ENCODE data around the gene FAM149A. TPM values are rescaled to one million over a fixed set of nuclear protein-coding genes. Genes with fewer than 3 reads are reported as not detected.
A peak's percentile ranks its signal among the peaks of the same experiment; 100 is the strongest.

The FAM149A gene
- total and polyA plus RNA-seq, 2 donors (not counting 1 experiment from before 2014, with no cell fraction given) = 0.12 TPM; not detected in 1

DNA sequence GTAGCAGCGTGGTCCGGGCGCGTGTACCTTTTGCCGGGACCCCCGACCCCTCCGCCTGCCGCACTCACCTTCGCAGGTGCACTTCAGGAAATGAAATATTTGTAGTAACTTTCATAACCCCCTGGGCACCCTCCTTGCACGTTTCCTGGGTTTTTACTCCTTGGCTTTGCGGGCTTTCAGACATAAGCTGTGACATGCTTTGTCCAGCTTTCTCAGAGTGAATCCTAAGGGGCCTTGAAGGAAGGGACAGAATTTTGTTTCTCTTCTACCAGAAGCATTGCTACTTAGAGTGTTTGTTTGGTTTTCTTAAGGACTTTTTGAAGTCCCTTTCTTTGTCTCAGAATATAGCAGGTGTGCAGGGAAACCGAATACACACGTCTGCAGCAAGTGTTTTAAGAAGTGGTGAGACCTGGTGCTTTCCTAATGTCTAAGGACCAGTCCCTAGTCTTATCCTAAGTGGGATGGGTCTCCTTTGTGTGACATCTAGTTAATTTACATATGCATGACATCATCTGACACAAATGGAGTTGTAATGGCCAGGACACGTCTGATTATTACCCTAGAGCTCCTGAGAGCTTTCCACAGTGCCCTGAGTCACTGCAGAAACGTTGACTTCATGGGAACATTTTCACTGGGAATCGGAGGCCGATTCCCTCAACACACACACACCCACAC lies 1.3 kb downstream of the FAM149A start:
- H3K9me3 Mint-ChIP-seq (ENCODE audit: insufficient read depth) = no peaks in the 10 kb centered on the region
- no peak overlapping the region for H3K27ac ChIP-seq (ENCODE audit: low read length in 2 of 2)
- H3K4me1 ChIP-seq (ENCODE audit: control insufficient read depth in 2 of 2, insufficient read depth in 2 of 2, low read length in 2 of 2) = peaks cover 13 to 19% of the 10 kb centered on the region in 2 donors
- peaks cover 0 to 40% (median 22%) of the 10 kb centered on the region in 4 experiments for H3K27me3 ChIP-seq (replicated peaks in 1 of 4; ENCODE audit: control extremely low read depth in 1 of 4, control insufficient read depth in 3 of 4, insufficient read depth in 4 of 4, low read length in 3 of 4)
- H4K20me1 ChIP-seq (ENCODE audit: control insufficient read depth, insufficient read depth, low read length, poor library complexity, severe bottlenecking) = no peaks in the 10 kb centered on the region
- CTCF ChIA-PET = interaction anchor here (1.4 kb wide), 1 partner anchor 68 kb away, joined by 3 read pairs; no protein-coding TSS in a partner anchor
- no peak for TF ChIP-seq EZH2 (IDR thresholded peaks at IDR 0.05; ENCODE audit: borderline replicate concordance, insufficient read depth, low read depth, low read length, poor library complexity, severe bottlenecking)
- H3K4me2 ChIP-seq (replicated peaks; ENCODE audit: low read depth, low read length, poor library complexity, severe bottlenecking) = peak overlapping the region; percentile 83
- peaks cover 63% of the 10 kb centered on the region for H3K27me3 Mint-ChIP-seq
- 4% methylated on average over 10 of the region's 17 CpGs for WGBS (ENCODE audit: insufficient coverage)
- peak overlapping the region in 2 of 5 experiments; percentile 5 to 42 for H3K4me3 ChIP-seq (ENCODE audit: control extremely low read depth in 1 of 5, extremely low read depth in 1 of 5, insufficient read depth in 1 of 5, low read depth in 2 of 5, low read length in 4 of 5)
- H3K9ac ChIP-seq (ENCODE audit: low read length) = peak overlapping the region; percentile 43
- no peak for ATAC-seq (ENCODE audit: low read depth)
- intact Hi-C loops (cut with micrococcal nuclease) = no loop called here
- no peak overlapping the region for H3K27ac Mint-ChIP-seq
- H3K4me3 Mint-ChIP-seq = peak overlapping the region; percentile 80
- POLR2A ChIA-PET = no interaction called here
- peaks cover 5% of the 10 kb centered on the region for H3K4me1 Mint-ChIP-seq
- peak overlapping the region; percentile 56 for H2AFZ ChIP-seq (ENCODE audit: insufficient read depth, low read depth, low read length, poor library complexity, severe bottlenecking)
- H3K36me3 ChIP-seq (replicated peaks in 1 of 2; ENCODE audit: control extremely low read depth in 1 of 2, control insufficient read depth in 1 of 2, extremely low read depth in 1 of 2, insufficient read depth in 2 of 2, low read length in 1 of 2) = no peaks in the 10 kb centered on the region
- peaks cover 0 to 8% (median 0%) of the 10 kb centered on the region in 3 donors for H3K9me3 ChIP-seq (ENCODE audit: control extremely low read depth in 1 of 3, control insufficient read depth in 2 of 3, insufficient read depth in 1 of 3, low read length in 2 of 3)
- DNase-seq = peak; percentile 24
- no peaks in the 10 kb centered on the region for H3K79me2 ChIP-seq (ENCODE audit: control insufficient read depth, insufficient read depth, low read length)

DNA sequence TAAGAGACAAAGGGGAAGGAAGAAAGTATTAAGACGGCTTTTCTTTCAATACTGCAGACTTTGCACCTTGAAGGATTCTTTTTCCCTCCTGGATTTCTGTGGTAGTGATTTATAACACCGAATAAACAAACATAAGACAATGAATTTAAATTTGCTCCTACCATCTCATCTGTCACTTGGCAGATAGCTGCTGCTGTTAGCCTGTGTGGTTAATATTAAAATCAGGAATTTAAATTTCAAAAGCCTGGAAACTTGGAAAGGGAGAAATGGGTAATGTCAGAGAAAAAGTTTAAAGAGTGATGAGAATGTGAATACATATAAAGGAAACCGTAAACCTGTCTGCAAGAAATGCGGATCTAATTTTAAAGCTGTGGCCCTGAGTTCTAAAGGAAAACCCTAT lies 3.4 kb downstream of the FAM149A start:
- Histone ChIP-seq H3K79me2 (ENCODE audit: control insufficient read depth, insufficient read depth, low read length) (no peaks in the 10 kb centered on the region), H3K9me3 (ENCODE audit: control extremely low read depth in 1 of 3, control insufficient read depth in 2 of 3, insufficient read depth in 1 of 3, low read length in 2 of 3) (peaks cover 0 to 8% (median 0%) of the 10 kb centered on the region in 3 donors), H3K27ac (ENCODE audit: low read length in 2 of 2) (no peak overlapping the region), H3K4me2 (replicated peaks; ENCODE audit: low read depth, low read length, poor library complexity, severe bottlenecking) (no peak overlapping the region), H3K27me3 (replicated peaks in 1 of 4; ENCODE audit: control extremely low read depth in 1 of 4, control insufficient read depth in 3 of 4, insufficient read depth in 4 of 4, low read length in 3 of 4) (peaks cover 0 to 39% (median 20%) of the 10 kb centered on the region in 4 experiments), H3K4me1 (ENCODE audit: control insufficient read depth in 2 of 2, insufficient read depth in 2 of 2, low read length in 2 of 2) (peaks cover 13 to 19% of the 10 kb centered on the region in 2 donors), H3K36me3 (replicated peaks in 1 of 2; ENCODE audit: control extremely low read depth in 1 of 2, control insufficient read depth in 1 of 2, extremely low read depth in 1 of 2, insufficient read depth in 2 of 2, low read length in 1 of 2) (no peaks in the 10 kb centered on the region), H2AFZ (ENCODE audit: insufficient read depth, low read depth, low read length, poor library complexity, severe bottlenecking) (no peak overlapping the region), H3K4me3 (ENCODE audit: control extremely low read depth in 1 of 5, extremely low read depth in 1 of 5, insufficient read depth in 1 of 5, low read depth in 2 of 5, low read length in 4 of 5) (no peak overlapping the region), H4K20me1 (ENCODE audit: control insufficient read depth, insufficient read depth, low read length, poor library complexity, severe bottlenecking) (no peaks in the 10 kb centered on the region), H3K9ac (ENCODE audit: low read length) (no peak overlapping the region)
- H3K27ac Mint-ChIP-seq = no peak overlapping the region
- no peaks in the 10 kb centered on the region for H3K9me3 Mint-ChIP-seq (ENCODE audit: insufficient read depth)
- WGBS (ENCODE audit: insufficient coverage) = no CpG with 5 or more reads among the region's 4 CpGs
- POLR2A ChIA-PET = no interaction called here
- DNase-seq = no peak
- intact Hi-C loops (cut with micrococcal nuclease) = no loop called here
- no peak overlapping the region for H3K4me3 Mint-ChIP-seq
- CTCF ChIA-PET = no interaction called here
- H3K27me3 Mint-ChIP-seq = peaks cover 51% of the 10 kb centered on the region
- ATAC-seq (ENCODE audit: low read depth) = no peak
- H3K4me1 Mint-ChIP-seq = peaks cover 5% of the 10 kb centered on the region
- no peak for TF ChIP-seq EZH2 (IDR thresholded peaks at IDR 0.05; ENCODE audit: borderline replicate concordance, insufficient read depth, low read depth, low read length, poor library complexity, severe bottlenecking)
- TF ChIP-seq, protein P1, sequence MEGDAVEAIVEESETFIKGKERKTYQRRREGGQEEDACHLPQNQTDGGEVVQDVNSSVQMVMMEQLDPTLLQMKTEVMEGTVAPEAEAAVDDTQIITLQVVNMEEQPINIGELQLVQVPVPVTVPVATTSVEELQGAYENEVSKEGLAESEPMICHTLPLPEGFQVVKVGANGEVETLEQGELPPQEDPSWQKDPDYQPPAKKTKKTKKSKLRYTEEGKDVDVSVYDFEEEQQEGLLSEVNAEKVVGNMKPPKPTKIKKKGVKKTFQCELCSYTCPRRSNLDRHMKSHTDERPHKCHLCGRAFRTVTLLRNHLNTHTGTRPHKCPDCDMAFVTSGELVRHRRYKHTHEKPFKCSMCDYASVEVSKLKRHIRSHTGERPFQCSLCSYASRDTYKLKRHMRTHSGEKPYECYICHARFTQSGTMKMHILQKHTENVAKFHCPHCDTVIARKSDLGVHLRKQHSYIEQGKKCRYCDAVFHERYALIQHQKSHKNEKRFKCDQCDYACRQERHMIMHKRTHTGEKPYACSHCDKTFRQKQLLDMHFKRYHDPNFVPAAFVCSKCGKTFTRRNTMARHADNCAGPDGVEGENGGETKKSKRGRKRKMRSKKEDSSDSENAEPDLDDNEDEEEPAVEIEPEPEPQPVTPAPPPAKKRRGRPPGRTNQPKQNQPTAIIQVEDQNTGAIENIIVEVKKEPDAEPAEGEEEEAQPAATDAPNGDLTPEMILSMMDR (IDR thresholded peaks at IDR 0.05) = no peak

Data from B cell (primary cell).